ENCODE measurements around the gene PTPRJ. TPM values are rescaled to one million over a fixed set of nuclear protein-coding genes. Genes with fewer than 3 reads are reported as not detected.

Gene PTPRJ
- total RNA-seq, 1 donor from 2014 or later = 18.9 TPM

GRCh38 chr11:48094643-48095339 lies 114.4 kb downstream of the PTPRJ start:
- Mint-ChIP-seq H3K36me3 (ENCODE audit: insufficient read depth) (no peaks in the 10 kb centered on the region), H3K4me1 (ENCODE audit: low read depth) (peaks cover 33% of the 10 kb centered on the region)
- TF ChIP-seq CTCF (IDR thresholded peaks at IDR 0.05; ENCODE audit: unreplicated experiment) = no peak

GRCh38 chr11:48095779-48096470 lies 115.6 kb downstream of the PTPRJ start:
- DNase-seq (ENCODE audit: low spot score, unreplicated experiment) = no peak
- H3K4me1 Mint-ChIP-seq (ENCODE audit: low read depth) = peaks cover 33% of the 10 kb centered on the region
- H3K27ac Mint-ChIP-seq = no peak overlapping the region
- H3K36me3 Mint-ChIP-seq (ENCODE audit: insufficient read depth) = no peaks in the 10 kb centered on the region
- TF ChIP-seq CTCF (IDR thresholded peaks at IDR 0.05; ENCODE audit: unreplicated experiment) = no peak
- H3K9me3 Mint-ChIP-seq (ENCODE audit: low read depth) = no peaks in the 10 kb centered on the region
- no peaks in the 10 kb centered on the region for H3K27me3 Mint-ChIP-seq
- no peak overlapping the region for H3K4me3 Mint-ChIP-seq (ENCODE audit: low read depth)

More at GRCh38 chr11:48094643-48095339, 114.4 kb downstream of the PTPRJ start:
- DNase-seq (ENCODE audit: low spot score, unreplicated experiment) = no peak
- Mint-ChIP-seq H3K4me3 (ENCODE audit: low read depth) (no peak overlapping the region), H3K27me3 (no peaks in the 10 kb centered on the region), H3K9me3 (ENCODE audit: low read depth) (no peaks in the 10 kb centered on the region), H3K27ac (no peak overlapping the region)

- Mint-ChIP-seq H3K4me1 (ENCODE audit: low read depth) (peaks cover 40% of the 10 kb centered on the region), H3K36me3 (ENCODE audit: insufficient read depth) (no peaks in the 10 kb centered on the region), H3K9me3 (ENCODE audit: low read depth) (no peaks in the 10 kb centered on the region), H3K4me3 (ENCODE audit: low read depth) (no peak overlapping the region), H3K27ac (no peak overlapping the region), H3K27me3 (no peaks in the 10 kb centered on the region)
- DNase-seq (ENCODE audit: low spot score, unreplicated experiment) = no peak
- peak; percentile 9 for TF ChIP-seq CTCF (IDR thresholded peaks at IDR 0.05; ENCODE audit: unreplicated experiment)
Measured at GRCh38 chr11:48096588-48097525, 116.5 kb downstream of the PTPRJ start.

- H3K4me1 Mint-ChIP-seq (ENCODE audit: low read depth) = peaks cover 45% of the 10 kb centered on the region
- H3K36me3 Mint-ChIP-seq (ENCODE audit: insufficient read depth) = no peaks in the 10 kb centered on the region
- TF ChIP-seq CTCF (IDR thresholded peaks at IDR 0.05; ENCODE audit: unreplicated experiment) = no peak
- H3K9me3 Mint-ChIP-seq (ENCODE audit: low read depth) = no peaks in the 10 kb centered on the region
- no peaks in the 10 kb centered on the region for H3K27me3 Mint-ChIP-seq
- DNase-seq (ENCODE audit: low spot score, unreplicated experiment) = no peak
- no peak overlapping the region for H3K27ac Mint-ChIP-seq
- no peak overlapping the region for H3K4me3 Mint-ChIP-seq (ENCODE audit: low read depth)
Measured at GRCh38 chr11:48098024-48098423, 117.7 kb downstream of the PTPRJ start.

GRCh38 chr11:48099916-48100446 lies 119.6 kb downstream of the PTPRJ start:
- Mint-ChIP-seq H3K27me3 (no peaks in the 10 kb centered on the region), H3K4me3 (ENCODE audit: low read depth) (no peak overlapping the region), H3K36me3 (ENCODE audit: insufficient read depth) (no peaks in the 10 kb centered on the region), H3K27ac (no peak overlapping the region), H3K9me3 (ENCODE audit: low read depth) (no peaks in the 10 kb centered on the region), H3K4me1 (ENCODE audit: low read depth) (peaks cover 42% of the 10 kb centered on the region)
- DNase-seq (ENCODE audit: low spot score, unreplicated experiment) = no peak
- TF ChIP-seq CTCF (IDR thresholded peaks at IDR 0.05; ENCODE audit: unreplicated experiment) = no peak
